ENCODE measurements around the gene IGFBP3. TPM values are rescaled to one million over a fixed set of nuclear protein-coding genes. Genes with fewer than 3 reads are reported as not detected.

IGFBP3 gene, protein sequence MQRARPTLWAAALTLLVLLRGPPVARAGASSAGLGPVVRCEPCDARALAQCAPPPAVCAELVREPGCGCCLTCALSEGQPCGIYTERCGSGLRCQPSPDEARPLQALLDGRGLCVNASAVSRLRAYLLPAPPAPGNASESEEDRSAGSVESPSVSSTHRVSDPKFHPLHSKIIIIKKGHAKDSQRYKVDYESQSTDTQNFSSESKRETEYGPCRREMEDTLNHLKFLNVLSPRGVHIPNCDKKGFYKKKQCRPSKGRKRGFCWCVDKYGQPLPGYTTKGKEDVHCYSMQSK
- 9.2 and 13.7 TPM in 2 replicates for total RNA-seq

DNA sequence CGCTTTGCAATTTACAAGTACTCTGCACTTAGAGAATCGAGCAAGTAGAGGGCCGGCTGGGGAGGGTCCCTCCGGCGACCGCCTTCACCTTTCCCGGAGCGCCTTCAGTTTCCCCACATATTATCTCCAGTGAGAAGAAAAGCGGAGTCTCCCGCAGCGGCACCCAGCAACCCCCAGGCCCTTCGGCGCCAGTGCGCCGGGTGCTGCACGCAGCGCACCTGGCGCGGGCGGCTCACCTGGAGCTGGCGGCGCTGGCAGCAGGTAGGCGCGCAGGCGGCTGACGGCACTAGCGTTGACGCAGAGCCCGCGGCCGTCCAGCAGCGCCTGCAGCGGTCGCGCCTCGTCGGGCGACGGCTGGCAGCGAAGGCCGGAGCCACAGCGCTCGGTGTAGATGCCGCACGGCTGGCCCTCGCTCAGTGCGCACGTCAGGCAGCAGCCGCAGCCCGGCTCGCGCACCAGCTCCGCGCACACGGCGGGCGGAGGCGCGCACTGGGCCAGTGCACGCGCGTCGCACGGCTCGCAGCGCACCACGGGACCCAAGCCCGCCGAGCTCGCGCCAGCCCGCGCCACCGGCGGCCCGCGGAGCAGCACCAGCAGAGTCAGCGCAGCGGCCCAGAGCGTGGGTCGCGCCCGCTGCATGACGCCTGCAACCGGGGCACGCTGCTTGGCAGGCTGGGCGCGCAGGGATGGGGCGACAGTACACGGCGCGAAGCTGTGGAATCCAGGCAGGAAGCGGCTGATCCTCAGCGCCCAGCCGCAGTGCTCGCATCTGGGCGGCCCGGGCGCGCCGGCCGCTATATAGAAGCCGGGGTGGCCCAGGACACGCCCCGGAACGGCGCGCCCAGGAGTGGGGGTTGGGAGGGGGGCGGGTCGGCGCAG is at the start of gene IGFBP3:
IGFBP3 (minus strand) TSS at position 771 of the 879 bp plus-strand sequence; CDS start at position 639, 132 bp downstream.

DNA sequence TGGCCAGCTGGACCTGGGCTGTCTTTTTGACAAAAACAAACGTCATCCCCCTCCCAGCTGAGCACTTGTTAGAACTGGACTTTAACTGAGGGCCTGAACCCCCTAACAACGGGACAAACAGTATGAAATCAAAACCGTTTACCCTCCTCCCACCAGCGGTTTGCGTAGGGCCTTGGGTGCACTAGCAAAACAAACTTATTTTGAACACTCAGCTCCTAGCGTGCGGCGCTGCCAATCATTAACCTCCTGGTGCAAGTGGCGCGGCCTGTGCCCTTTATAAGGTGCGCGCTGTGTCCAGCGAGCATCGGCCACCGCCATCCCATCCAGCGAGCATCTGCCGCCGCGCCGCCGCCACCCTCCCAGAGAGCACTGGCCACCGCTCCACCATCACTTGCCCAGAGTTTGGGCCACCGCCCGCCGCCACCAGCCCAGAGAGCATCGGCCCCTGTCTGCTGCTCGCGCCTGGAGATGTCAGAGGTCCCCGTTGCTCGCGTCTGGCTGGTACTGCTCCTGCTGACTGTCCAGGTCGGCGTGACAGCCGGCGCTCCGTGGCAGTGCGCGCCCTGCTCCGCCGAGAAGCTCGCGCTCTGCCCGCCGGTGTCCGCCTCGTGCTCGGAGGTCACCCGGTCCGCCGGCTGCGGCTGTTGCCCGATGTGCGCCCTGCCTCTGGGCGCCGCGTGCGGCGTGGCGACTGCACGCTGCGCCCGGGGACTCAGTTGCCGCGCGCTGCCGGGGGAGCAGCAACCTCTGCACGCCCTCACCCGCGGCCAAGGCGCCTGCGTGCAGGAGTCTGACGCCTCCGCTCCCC is 32.7 kb downstream of the IGFBP3 start, which contains the start of gene IGFBP1:
IGFBP1 (plus strand) TSS at position 304 of the 808 bp plus-strand sequence; CDS start at position 469, 165 bp downstream.

DNA sequence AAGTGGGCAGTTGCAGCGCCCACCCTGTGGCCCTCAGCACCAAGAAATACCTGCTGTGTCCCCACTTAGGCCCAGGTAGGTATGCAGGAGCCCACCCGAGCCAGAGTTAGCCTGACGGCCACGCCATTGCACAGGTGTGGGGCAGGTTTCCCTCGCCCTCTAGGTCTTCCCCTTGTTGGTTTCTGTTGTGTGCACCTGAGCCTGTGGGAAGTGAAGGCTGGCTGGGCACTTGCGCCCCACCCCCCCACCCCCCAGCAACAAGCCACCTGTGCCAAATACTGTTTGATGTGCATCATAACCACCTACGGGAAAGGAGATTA is 48.1 kb downstream of the IGFBP3 start, which contains the start of gene CCDC201:
CCDC201 (minus strand) TSS at position 48 of the 320 bp plus-strand sequence. CDS start 75 bp downstream, outside the sequence.

Other genes with a start within 250 kb of the IGFBP3 start
- not detected in 2 replicates for gene CCDC201, start 48.2 kb downstream of the IGFBP3 start, total RNA-seq
- gene IGFBP1, start 32.8 kb downstream of the IGFBP3 start, total RNA-seq = 0.48 TPM in 1 of 2 replicates, not detected in the other

All from vein endothelial cell (primary cell).